Psoas muscle (tissue), 8 donors: ENCODE results near the gene CHMP4A. TPM values are rescaled to one million over a fixed set of nuclear protein-coding genes. Genes with fewer than 3 reads are reported as not detected.
A peak's percentile ranks its signal among the peaks of the same experiment; 100 is the strongest.

ENCODE experiments used
- ATAC-seq, 4 donors: fragments of 200-7000 bp; cut with Tn5 transposase; one replicate each; pipeline ENCODE4 v1.9.1; 2020; ENCODE audit warnings: moderate library complexity in 3 of 4, mild to moderate bottlenecking in 2 of 4
- DNase-seq, 2 donors: peaks; one replicate each; pipeline ENCODE4 v3.0.0-alpha.2; 2020
- H3K27ac ChIP-seq: fragments of 200-600 bp; one replicate; pipeline ENCODE4 v1.8.0; 2022
- H3K27me3 ChIP-seq, 3 donors: fragments of 200-600 bp in 1 of 3; one replicate each; pipeline versions ENCODE4 v1.6.1 to v1.8.0; 2013 to 2022; ENCODE audit warnings: low read length in 2 of 3, mild to moderate bottlenecking in 2 of 3, moderate library complexity in 1 of 3; ENCODE audit not compliant: insufficient read depth in 3 of 3
- H3K36me3 ChIP-seq, 2 donors: fragments of 200-600 bp in 1 of 2; one replicate each; pipeline versions ENCODE4 v1.6.1 to v1.8.0; 2013 to 2022; ENCODE audit warnings: low read depth in 1 of 2, mild to moderate bottlenecking in 1 of 2, moderate library complexity in 1 of 2; ENCODE audit not compliant: insufficient read depth in 1 of 2
- H3K4me1 ChIP-seq: fragments of 200-600 bp; one replicate; pipeline ENCODE4 v1.8.0; 2022
- H3K4me3 ChIP-seq: fragments of 200-600 bp; one replicate; pipeline ENCODE4 v1.8.0; 2022; ENCODE audit warnings: mild to moderate bottlenecking
- H3K9me3 ChIP-seq: fragments of 200-600 bp; one replicate; pipeline ENCODE4 v1.8.0; 2022
- WGBS, 3 donors: extraction: QIAGEN DNeasy Blood & Tissue Kit; methylation state at CpG; one replicate each; pipeline versions ENCODE4 v1.1.6 to v1.1.7; 2013; 5-methylcytosine and 5-hydroxymethylcytosine counted together
- intact Hi-C, 2 donors: fragments of 100-400 bp; cut with DNase I; formaldehyde crosslinking; loops; one replicate each; pipeline versions ENCODE4 v1.11.0 to v1.14.2; 2022
- polyA plus RNA-seq, 3 donors: library from polyadenylated mRNA; stranded (reverse); fragments of 200-250 nt; gene quantifications; one replicate each; pipeline ENCODE4 v1.2.3, GENCODE V29; 2013
- total RNA-seq, 4 donors: library from RNA; stranded (reverse); fragmentation: NEBNext Ultra II Directional in 2 of 4; extraction: Animal tissue kit (Norgen Biotek cat#: 25700) in 2 of 4; gene quantifications; one replicate each; pipeline versions ENCODE4 v1.2.1 to v1.2.4, GENCODE V29; 2021 to 2023
- TF ChIP-seq, protein P1 (sequence below): fragments of 200-600 bp; IDR thresholded peaks from one replicate; pipeline ENCODE4 v1.8.0; 2022; ENCODE audit warnings: antibody characterized with exemption
- donor health status: healthy with polysubstance abuse.
- donor health status: DM: no; HTN: no; CAD: no; lungs with moderate emphysema.
- donor health status: Bipolar disorder and iron deficiency.
- donor health status: healthy.
- donor health status: DM: yes; HTN: yes; CAD: no.
- donor health status: DM: no; HTN: no; CAD: no.
- donor health status: DM: no; HTN: no; CAD: no.
- donor health status: DM: yes; HTN: yes; CAD: no.

Gene CHMP4A
- total and polyA plus RNA-seq, 7 donors = 12.3 to 42.1 (median 18.2) TPM

DNA sequence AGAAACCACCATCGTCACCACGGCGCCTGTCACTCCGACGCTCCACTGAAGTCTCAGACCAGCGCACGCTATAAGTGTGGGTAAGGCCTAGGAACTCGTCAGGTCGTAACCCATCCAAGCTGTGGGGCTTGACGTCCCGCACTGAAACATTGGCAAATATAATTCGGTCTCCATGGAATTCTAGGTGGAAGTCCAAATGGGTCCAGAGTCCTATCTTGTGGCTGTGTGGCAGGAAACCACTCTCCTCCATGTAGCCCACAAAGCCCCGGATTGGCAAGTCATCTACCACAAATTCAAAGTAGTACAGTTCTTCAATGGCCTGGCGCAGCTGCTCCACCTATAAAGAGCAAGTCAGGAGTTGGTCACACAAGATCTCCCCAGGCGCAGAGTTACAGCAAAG, 20.4 kb downstream of the CHMP4A start:
- DNase-seq = no peak
- intact Hi-C loops = no loop called here
- TF ChIP-seq, protein P1, sequence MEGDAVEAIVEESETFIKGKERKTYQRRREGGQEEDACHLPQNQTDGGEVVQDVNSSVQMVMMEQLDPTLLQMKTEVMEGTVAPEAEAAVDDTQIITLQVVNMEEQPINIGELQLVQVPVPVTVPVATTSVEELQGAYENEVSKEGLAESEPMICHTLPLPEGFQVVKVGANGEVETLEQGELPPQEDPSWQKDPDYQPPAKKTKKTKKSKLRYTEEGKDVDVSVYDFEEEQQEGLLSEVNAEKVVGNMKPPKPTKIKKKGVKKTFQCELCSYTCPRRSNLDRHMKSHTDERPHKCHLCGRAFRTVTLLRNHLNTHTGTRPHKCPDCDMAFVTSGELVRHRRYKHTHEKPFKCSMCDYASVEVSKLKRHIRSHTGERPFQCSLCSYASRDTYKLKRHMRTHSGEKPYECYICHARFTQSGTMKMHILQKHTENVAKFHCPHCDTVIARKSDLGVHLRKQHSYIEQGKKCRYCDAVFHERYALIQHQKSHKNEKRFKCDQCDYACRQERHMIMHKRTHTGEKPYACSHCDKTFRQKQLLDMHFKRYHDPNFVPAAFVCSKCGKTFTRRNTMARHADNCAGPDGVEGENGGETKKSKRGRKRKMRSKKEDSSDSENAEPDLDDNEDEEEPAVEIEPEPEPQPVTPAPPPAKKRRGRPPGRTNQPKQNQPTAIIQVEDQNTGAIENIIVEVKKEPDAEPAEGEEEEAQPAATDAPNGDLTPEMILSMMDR = no peak
- ATAC-seq = no peak
- peaks cover 29% of the 10 kb centered on the region for H3K4me1 ChIP-seq
- H3K27me3 ChIP-seq = no peaks in the 10 kb centered on the region
- peaks cover 0 to 36% of the 10 kb centered on the region in 2 donors for H3K36me3 ChIP-seq
- WGBS, 3 donors = 94 to 95% (median 95%) methylated on average over 15 of the region's 15 CpGs
- no peaks in the 10 kb centered on the region for H3K9me3 ChIP-seq
- H3K4me3 ChIP-seq = no peak overlapping the region
- H3K27ac ChIP-seq = no peak overlapping the region

DNA sequence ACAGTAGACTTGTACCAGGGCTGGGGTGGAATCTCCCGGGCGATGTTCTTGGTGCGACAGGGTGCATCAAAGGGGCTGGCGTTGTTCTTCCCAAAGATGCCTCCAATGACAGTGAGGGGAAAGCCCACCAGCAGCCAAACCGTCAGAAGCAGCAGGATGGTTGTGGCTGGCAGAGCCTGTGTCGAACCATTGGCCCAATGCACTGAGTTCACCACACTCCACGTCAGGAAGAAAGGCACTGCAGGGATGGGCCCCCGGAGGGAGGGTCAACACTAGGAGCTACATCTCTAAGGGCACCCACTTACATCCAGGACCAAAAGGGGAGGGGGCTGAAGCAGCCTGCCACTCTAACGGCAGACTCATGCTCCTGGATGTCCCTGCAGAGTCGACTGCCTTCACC, 22.9 kb downstream of the CHMP4A start:
- intact Hi-C loops = no loop called here
- no peaks in the 10 kb centered on the region for H3K9me3 ChIP-seq
- TF ChIP-seq, protein P1 = no peak
- H3K4me1 ChIP-seq = peaks cover 29% of the 10 kb centered on the region
- no peak for DNase-seq
- ATAC-seq = no peak
- H3K36me3 ChIP-seq = peaks cover 3 to 53% of the 10 kb centered on the region in 2 donors
- no peak overlapping the region for H3K27ac ChIP-seq
- H3K4me3 ChIP-seq = no peak overlapping the region
- WGBS, 3 donors = 81 to 82% (median 82%) methylated on average over 9 to 10 of the region's 10 CpGs
- no peaks in the 10 kb centered on the region for H3K27me3 ChIP-seq

DNA sequence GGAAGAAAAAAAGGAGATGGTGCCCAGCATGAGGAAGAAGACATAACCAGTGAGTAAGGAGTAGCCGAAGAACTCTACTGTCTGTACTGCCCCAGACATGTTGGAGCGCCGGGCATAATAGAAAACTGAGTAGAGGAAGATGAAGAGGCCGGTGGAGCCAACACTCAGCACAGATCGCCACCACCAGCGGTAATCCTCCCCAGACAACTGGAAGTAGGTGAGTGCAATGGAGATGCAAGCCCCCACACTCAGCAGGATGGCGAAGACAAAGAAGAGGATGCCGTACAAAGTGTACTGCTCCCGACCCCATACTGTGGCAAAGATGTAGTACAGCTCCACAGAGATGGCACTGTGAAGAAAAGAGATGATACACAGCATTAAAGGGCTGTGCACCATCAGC, 23.8 kb downstream of the CHMP4A start:
- Histone ChIP-seq H3K27ac (no peak overlapping the region), H3K4me3 (peak overlapping the region; percentile 90), H3K9me3 (no peaks in the 10 kb centered on the region), H3K4me1 (peaks cover 25% of the 10 kb centered on the region), H3K36me3 (peaks cover 6 to 63% of the 10 kb centered on the region in 2 donors), H3K27me3 (no peaks in the 10 kb centered on the region)
- intact Hi-C loops = loop anchor here in 1 of 2 donors (2.0 kb wide), 1 partner anchor 25 kb away; no protein-coding TSS in a partner anchor
- DNase-seq = no peak
- no peak for ATAC-seq
- TF ChIP-seq, protein P1 = no peak
- WGBS, 3 donors = 83 to 95% (median 91%) methylated on average over 9 of the region's 9 CpGs

DNA sequence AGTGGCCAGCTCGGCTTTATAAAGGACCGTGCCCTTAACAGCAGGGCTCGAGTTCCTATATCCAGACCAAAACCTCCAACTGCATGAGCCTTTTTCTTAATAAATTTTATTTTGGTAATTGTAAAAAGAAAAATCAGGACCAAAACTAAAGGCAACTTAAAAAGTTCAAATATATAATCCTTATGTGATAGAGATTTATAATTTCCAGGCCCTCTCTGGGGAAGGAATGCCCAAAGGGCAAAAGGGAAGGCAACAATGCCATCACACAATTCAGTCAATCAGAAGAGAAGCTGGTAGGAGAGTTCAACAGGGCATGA, 24.3 kb downstream of the CHMP4A start:
- WGBS, 3 donors = 0 to 2% (median 1%) methylated on average over 3 of the region's 3 CpGs
- Histone ChIP-seq H3K4me1 (peaks cover 21% of the 10 kb centered on the region), H3K27me3 (no peaks in the 10 kb centered on the region), H3K4me3 (peak overlapping the region; percentile 90), H3K36me3 (peaks cover 6 to 67% of the 10 kb centered on the region in 2 donors), H3K27ac (peak overlapping the region; percentile 94), H3K9me3 (no peaks in the 10 kb centered on the region)
- no peak for DNase-seq
- TF ChIP-seq, protein P1 = no peak
- intact Hi-C loops = loop anchor here in 1 of 2 donors (2.0 kb wide), 1 partner anchor 26 kb away; no protein-coding TSS in a partner anchor
- ATAC-seq = no peak
